GM18519 (cell line): ENCODE data around the gene SLC4A5.
"Not testable (repeated sequence)": the region's sequence is repeated elsewhere in the genome, so short reads cannot be mapped to it uniquely, and the experiment has no call there.

Experiments used
- ATAC-seq: cut with Tn5 transposase; IDR thresholded peaks from one replicate; pipeline ENCODE4 v1.9.1; 2021; ENCODE audit warnings: mild to moderate bottlenecking, moderate library complexity; ENCODE audit not compliant: unreplicated experiment, low FRiP score

The SLC4A5 gene

GRCh38 chr2:74212702-74213410 lies 130.4 kb downstream of the SLC4A5 start:
- ATAC-seq, result no peak

GRCh38 chr2:74206180-74206688 lies 137.0 kb downstream of the SLC4A5 start:
- ATAC-seq, result peak; percentile 52

- ATAC-seq, result no peak
These were observed 137.6 kb downstream of the SLC4A5 start for GRCh38 chr2:74205596-74205995.

- ATAC-seq, result no peak
These were observed 138.1 kb downstream of the SLC4A5 start for GRCh38 chr2:74205113-74205512.

- ATAC-seq, result no peak
These were observed 138.8 kb downstream of the SLC4A5 start for GRCh38 chr2:74204436-74204835.

GRCh38 chr2:74201596-74201995 lies 141.6 kb downstream of the SLC4A5 start:
- ATAC-seq, result no peak

GRCh38 chr2:74201196-74201595 lies 142.0 kb downstream of the SLC4A5 start:
- no peak for ATAC-seq

GRCh38 chr2:74199871-74200305 lies 143.3 kb downstream of the SLC4A5 start:
- ATAC-seq, result no peak

- no peak for ATAC-seq
These were observed 143.9 kb downstream of the SLC4A5 start for GRCh38 chr2:74199275-74199701.

GRCh38 chr2:74198461-74199274 lies 144.5 kb downstream of the SLC4A5 start, which contains the start of gene MTHFD2:
TSS of gene MTHFD2 (plus strand) at chr2:74198615. CDS start at chr2:74198642, 27 bp downstream.
- peak; percentile 79 for ATAC-seq

GRCh38 chr2:74198023-74198460 lies 145.2 kb downstream of the SLC4A5 start:
- no peak for ATAC-seq

- ATAC-seq, result no peak
These were observed 146.2 kb downstream of the SLC4A5 start for GRCh38 chr2:74197049-74197448.

GRCh38 chr2:74194799-74195198 lies 148.4 kb downstream of the SLC4A5 start:
- no peak for ATAC-seq

GRCh38 chr2:74191596-74192380 lies 151.4 kb downstream of the SLC4A5 start:
- no peak for ATAC-seq

- ATAC-seq, result no peak
These were observed 154.5 kb downstream of the SLC4A5 start for GRCh38 chr2:74188696-74189095.

- no peak for ATAC-seq
These were observed 155.1 kb downstream of the SLC4A5 start for GRCh38 chr2:74188018-74188601.

GRCh38 chr2:74186706-74187105 lies 156.5 kb downstream of the SLC4A5 start:
- ATAC-seq, result not testable (repeated sequence)

GRCh38 chr2:74186038-74186437 lies 157.2 kb downstream of the SLC4A5 start:
- peak; percentile 51 for ATAC-seq

- ATAC-seq, result no peak
These were observed 159.3 kb downstream of the SLC4A5 start for GRCh38 chr2:74183878-74184277.

- no peak for ATAC-seq
These were observed 161.5 kb downstream of the SLC4A5 start for GRCh38 chr2:74181739-74182138.
